CD4-positive, alpha-beta T cell treated with Interleukin-17A for 4 hours (primary cell): ENCODE data around the gene PPP1R14B.
"Not testable (repeated sequence)": the region's sequence is repeated elsewhere in the genome, so short reads cannot be mapped to it uniquely, and the experiment has no call there.

Experiments used
- DNase-seq: peaks from one replicate; pipeline ENCODE4 v3.0.0-alpha.2; 2020; ENCODE audit warnings: mixed read lengths

The PPP1R14B gene

GRCh38 chr11:64260147-64260708 lies 13.5 kb upstream of the PPP1R14B start:
- DNase-seq = no peak

GRCh38 chr11:64259533-64260067 lies 12.9 kb upstream of the PPP1R14B start:
- no peak for DNase-seq

- no peak for DNase-seq
These were observed 12.3 kb upstream of the PPP1R14B start for GRCh38 chr11:64258946-64259532.

- DNase-seq = no peak
These were observed 11.6 kb upstream of the PPP1R14B start for GRCh38 chr11:64258356-64258755.

GRCh38 chr11:64256300-64256699 lies 9.6 kb upstream of the PPP1R14B start:
- no peak for DNase-seq

- no peak for DNase-seq
These were observed 8.7 kb upstream of the PPP1R14B start for GRCh38 chr11:64255135-64256128.

- DNase-seq = no peak
These were observed 7.6 kb upstream of the PPP1R14B start for GRCh38 chr11:64254326-64254725.

- DNase-seq = no peak
These were observed 6.7 kb upstream of the PPP1R14B start for GRCh38 chr11:64253481-64253880.

- no peak for DNase-seq
These were observed 6.3 kb upstream of the PPP1R14B start for GRCh38 chr11:64253043-64253442.

GRCh38 chr11:64252003-64252872 lies 5.5 kb upstream of the PPP1R14B start:
- peak; percentile 44 for DNase-seq

- DNase-seq = no peak
These were observed 4.9 kb upstream of the PPP1R14B start for GRCh38 chr11:64251753-64252002.

GRCh38 chr11:64251016-64251752 lies 4.4 kb upstream of the PPP1R14B start, which contains the start of gene PLCB3:
PLCB3 (plus strand) TSS chr11:64251530; CDS start chr11:64251650, 120 bp downstream.
- DNase-seq = peak; percentile 67

- DNase-seq = no peak
These were observed 3.8 kb upstream of the PPP1R14B start for GRCh38 chr11:64250415-64251015.

- DNase-seq = no peak
These were observed 3.0 kb upstream of the PPP1R14B start for GRCh38 chr11:64249563-64250414.

- no peak for DNase-seq
These were observed 2.3 kb upstream of the PPP1R14B start for GRCh38 chr11:64249038-64249437.

GRCh38 chr11:64248578-64248977 lies 1.8 kb upstream of the PPP1R14B start:
- DNase-seq = no peak

- no peak for DNase-seq
These were observed 1.2 kb upstream of the PPP1R14B start for GRCh38 chr11:64247729-64248531.

- not testable (repeated sequence) for DNase-seq
These were observed 197 bp downstream of the PPP1R14B start for GRCh38 chr11:64246621-64246870.

- DNase-seq = peak; percentile 91
These were observed 734 bp downstream of the PPP1R14B start for GRCh38 chr11:64245797-64246620.
